Amygdala (tissue), 56 donors: ENCODE measurements around the gene PSD2.

ENCODE experiments used
- DNase-seq, 56 donors: peaks; one replicate each; lab custom pipeline; 2025; lab: John Stamatoyannopoulos, UW

PSD2 gene

DNA sequence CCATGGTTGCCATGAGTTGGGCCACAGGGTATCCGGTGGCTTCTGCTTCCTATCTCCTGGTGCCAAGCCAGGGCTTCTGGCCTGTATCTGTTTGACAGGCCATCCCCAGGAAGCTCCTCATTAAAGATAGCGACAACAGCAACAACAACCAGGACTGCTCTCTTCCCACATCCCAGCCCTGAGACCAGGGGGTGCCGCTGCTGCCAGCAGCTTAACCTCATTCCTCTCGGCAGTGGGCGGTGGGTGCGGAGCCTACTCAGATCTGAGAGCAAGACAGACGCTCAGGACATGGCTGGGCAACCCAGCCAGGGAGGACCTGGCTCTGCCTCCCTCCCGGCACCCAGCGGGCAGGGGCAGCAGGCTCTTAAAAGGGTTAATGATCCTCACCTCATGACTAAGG is 98.3 kb downstream of the PSD2 start:
- DNase-seq: no peak
